Stimulated activated CD4-positive, alpha-beta T cell treated with anti-CD3 and anti-CD28 coated beads, Interleukin-2, amount 100 ng/mL, for 24 hours (primary cell): ENCODE data around the gene APEH.

Experiments
- DNase-seq, 2 donors: peaks; one replicate each; pipeline ENCODE4 v3.0.0-alpha.2; 2020

APEH gene

DNA sequence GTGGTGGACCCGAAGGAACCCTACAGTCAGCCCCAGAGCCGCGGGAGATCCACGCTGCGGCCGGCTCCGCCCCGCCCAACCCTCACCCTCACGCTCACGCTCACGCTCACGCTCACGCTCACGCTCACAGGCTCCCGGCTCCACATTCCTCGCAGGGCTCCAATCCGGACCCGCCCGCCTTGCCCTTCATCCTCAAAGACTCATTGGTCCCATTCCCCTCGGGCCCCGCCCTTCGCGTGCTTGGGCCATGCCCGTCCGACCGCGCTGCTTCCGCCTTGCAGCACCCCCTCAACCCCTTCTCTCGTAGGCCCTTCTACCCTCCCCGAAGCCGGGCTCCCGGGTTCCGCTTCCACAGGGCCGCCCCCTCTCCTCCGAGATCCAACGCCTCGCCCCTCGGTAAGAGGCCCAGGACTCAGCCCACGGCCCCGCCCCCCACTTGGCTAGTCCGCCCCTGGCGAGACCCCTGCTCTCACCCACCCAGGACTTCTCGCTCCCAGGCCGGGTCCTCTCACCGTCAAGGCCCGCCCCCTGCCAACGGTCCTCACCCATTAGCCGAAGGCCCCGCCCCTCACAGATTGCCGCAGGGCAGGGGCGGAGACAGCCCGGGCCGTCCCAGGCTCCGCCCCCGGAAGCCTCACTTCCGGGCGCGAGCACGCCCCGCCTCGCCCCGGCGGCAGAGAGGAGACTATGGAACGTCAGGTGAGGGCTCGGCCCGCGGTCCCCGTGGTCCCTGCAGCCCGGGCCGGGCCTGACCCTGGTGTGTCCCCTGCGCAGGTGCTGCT lies at the start of gene APEH:
Gene APEH, plus strand, starts transcription at position 637 of the 782 bp plus-strand sequence. Its CDS starts 51 bp downstream, at position 688.
- peak; percentile 98 to 99 for DNase-seq

DNA sequence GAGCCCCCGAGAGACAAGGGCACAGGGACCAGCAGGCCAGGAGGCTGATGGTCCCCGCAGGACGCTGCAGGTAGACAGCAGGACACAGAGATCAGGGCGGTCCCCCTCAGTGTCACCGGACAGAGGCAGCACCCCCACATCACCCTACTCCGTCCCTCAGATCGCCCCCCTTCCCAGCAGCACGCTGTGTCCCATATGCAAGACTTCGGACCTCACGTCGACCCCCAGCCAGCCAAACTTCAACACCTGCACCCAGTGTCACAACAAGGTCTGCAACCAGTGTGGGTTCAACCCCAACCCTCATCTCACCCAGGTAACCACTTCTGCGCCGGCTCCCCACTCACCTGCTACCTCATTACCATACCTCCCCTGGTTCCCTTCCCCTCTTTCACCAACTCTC lies 49.1 kb upstream of the APEH start:
- DNase-seq, result no peak

DNA sequence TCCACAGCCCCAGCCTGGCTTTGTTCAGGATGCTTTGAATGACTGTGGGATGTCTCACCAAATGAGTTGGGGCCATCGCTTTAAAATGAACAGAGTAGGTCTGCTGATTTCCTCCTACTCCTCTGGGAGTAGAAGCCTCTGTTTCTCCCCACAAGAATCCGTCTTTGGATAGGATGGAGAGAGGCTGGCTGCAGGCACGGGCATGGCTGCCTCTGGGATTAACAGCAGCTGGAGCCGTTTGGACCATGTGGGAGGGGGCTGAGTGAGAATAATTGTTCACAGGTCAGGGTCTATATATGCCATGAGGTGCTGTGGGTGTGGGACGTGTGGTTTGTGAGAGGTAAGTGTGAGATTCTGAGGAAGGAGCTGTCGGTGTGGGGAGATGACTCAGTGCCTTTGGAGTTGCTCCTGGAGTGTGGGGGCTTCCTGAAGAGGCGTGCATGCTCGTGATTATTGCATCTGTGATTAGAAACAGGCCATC lies 48.0 kb upstream of the APEH start:
- DNase-seq, result no peak

DNA sequence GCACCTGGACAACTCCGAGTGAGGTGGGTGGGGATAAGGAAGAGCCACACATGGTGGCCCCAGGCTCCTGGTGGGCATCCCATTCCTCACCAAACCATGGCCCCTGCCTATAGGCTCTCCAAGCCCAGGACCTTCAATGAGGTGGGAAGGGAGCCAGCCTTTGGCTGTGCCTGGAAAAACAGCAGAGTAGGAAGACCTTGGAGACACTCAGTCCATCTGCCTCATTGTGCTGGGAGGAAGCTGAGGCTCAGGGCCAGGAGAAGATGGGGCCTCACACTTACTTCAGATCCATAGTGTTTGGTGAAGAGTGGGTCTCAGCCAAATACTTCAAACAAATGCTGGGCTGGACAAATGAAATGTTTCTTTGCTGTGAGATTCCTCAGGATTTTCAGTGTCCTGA lies 47.4 kb upstream of the APEH start:
- DNase-seq, result no peak

DNA sequence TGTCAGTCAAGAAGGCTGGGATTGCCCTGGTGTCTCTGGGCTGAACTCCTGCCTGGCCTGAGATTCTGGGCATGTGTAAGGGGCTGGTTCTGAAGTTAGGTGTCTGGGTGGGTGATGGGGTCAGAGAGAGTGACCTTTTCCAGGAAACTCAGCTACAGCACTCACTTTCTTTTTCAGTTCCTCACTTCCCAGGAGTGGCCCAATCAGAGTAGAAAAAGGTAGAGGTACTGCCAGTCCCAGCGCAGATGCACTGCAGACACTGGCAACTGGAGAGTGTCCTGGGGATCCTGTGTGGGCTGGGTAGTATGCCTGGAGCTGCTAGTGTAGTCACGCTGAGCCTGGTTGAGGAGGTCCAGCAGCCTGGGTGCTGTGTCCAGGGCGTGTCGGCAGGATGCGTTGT lies 46.5 kb upstream of the APEH start:
- no peak for DNase-seq

DNA sequence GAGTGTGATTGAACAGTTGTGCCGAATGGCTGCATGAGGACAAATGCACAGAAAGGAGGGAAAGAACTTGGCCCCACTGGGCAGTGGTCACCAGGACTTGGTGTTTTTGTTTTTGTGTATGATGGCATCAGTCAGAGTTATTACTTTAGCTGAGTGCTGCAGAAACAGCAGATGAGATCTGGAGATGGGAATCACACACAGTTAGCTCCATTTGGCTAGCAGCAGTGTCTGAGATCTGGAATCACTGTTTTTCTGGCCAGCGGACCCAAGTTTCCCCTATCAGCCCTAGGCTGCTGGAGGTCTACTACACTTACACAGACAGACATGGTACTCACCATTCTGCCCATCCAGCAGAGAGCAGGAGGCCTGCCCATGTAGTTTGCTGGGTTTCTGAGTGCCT lies 45.9 kb upstream of the APEH start:
- no peak for DNase-seq

DNA sequence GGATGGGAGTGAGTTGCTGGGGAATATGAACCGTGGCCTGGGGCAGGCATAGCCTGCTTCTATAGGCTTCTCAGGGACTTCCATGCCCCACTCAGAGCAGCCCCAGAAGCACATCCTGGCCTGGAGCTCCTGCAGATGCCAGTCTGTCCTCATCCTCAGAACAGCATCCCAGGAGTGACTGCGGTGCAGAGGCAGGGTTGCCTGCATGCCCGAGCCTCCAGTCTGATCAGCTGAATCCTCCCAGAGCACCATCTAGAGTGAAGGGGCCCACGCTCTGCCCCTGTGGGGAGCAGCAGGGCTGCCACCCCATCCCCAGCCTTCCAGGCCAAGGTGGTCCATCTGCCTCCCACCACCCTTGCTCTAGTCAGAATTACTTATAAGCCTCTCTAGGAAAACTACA lies 44.7 kb upstream of the APEH start:
- DNase-seq, result no peak

DNA sequence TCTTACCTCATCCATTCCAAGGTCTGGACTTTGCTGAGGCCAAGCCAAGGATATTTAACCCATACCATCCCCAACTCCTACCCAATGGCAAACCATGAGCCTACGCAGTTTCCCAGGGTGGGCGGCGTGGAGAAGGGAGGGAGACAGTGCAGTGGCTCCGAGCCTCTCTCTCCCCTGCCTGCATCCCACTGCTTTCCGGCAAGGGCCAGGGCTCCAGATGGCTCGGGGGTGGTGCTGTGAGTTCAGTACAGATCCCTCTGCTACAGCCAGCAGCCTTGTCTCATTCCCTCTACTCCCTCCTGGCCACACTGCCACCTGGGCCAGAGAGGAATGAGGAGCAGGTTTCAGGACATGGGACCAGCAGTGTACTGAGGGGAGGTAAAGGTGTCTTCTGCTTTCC lies 44.3 kb upstream of the APEH start:
- DNase-seq, result no peak

DNA sequence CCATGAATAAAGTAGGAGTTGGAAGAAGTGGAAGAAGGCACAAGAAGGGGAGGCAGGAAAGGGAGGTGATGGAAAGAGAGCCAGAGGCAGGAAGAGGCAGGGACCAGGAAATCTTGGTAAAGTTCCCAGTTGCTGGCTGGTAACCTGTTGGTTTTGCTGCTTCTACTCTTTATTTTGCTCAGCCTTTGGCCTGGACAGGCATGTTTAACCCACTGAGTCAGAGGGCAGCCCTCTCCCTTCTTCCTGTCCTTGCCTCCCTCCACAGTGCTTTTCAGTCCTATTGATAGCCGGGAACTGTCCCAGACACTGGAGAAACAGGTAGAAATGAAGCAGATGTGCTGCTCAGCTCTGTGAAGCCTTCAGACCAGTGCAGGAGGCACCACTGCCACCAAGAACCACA lies 43.4 kb upstream of the APEH start:
- no peak for DNase-seq

DNA sequence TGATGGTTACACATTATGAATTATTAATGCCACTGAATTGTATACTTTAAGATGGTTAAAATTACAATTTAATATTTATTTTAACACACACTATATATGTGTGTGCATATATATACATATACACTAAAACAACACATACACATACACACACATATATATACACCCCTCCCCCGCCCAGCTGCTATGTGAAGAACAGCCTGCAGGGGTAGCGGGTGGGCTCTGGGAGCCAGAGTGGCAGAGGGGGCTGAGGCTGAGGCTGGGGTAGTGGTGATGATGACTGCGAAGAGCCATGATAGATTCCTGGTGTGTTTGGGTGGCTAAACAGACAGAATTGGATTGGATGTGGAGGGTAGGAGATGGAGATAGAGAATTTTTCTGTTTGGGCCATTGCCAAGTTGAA lies 39.4 kb upstream of the APEH start:
- DNase-seq, result no peak

DNA sequence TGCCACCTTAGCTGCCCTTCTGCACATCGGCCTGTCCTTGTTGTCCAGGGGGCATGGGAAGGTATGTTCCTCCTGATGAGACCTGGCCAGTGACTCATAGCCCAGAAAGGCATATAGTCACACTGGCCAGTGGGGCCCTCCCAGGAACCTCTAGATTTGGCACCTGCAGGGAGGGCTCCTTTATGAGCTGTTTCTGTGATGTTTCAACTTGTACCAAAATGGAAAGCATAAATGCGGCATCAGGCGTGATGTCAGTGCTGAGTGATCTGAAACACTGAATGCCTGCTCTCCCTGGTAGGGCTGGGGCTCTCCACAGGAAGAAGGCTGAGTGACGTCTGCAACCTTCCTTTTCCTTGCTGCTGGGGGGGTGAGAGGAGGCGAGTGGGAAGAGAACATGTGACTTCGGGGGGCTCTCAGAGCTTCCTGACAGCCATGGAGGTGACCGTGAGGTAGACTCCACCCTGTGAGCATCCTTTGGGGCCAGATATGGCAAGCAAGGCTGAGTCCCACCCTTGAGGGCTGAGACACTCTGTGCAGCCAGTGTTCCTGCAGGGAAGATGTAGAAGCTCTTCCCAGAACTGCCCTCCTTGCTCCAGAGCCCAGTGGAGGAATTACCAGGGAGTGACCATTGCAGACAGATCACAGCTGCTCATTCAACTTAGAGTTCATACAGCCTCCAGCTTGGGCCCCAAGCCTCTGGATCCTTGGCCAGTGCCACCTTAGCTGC lies 37.1 kb upstream of the APEH start:
- DNase-seq, result no peak

DNA sequence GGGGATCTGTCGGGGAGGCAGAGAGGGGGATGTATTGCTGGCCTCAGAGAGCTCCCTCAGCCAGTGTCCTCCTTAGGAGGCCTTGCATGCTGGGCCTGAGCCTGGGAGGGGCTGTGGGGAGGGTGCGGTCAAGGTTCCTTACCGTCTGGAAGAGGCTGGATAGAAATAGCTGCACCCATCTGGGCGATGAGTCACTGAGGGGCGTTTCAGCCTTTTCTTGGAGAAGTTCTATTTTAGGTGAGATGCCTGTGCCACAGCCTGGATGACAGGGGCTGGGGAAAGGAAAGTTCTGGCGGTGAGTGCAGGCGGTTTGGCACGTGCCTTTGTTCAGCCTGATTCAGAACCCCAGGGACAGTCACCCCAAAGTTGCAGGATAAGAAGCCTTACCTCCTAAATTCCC lies 35.7 kb upstream of the APEH start:
- no peak for DNase-seq

DNA sequence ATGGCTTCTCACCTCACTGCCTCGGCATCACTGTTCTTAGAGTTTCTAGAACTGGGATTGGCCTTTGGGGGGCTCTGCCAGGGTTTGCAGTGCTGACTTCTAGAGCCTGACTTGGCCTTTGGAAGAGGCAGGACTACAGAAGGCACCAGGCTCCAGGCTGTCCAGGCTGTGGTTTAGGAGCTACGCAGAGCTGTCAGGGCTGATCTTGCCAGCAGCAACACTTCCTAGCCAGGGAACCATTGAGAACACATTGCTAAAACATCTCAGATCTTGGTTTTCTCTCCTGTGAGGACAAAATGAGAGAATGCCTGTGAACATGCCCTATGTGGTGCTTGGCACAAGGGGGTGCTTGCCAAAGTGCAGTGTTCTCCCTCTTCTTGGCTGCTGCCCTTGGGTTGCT lies 34.6 kb upstream of the APEH start:
- no peak for DNase-seq

DNA sequence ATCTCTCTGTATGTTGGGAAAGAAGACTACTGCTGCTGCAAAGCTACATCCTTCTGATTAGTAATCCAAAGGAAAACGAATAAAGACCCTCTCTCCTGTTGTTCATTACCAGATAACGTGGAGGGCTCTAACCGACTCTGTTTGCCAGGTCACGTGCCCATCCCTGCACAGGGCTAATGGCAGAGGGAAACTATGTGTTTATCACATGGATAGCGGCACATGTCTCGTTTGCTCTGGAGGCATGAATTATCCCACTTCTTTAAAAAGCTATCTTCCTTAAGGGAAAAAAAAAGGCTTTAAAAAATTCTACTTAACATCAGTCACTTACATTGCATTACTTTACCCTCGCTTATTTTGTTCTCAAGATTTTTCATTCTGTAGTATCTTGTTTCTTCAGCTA lies 32.9 kb upstream of the APEH start:
- no peak for DNase-seq

DNA sequence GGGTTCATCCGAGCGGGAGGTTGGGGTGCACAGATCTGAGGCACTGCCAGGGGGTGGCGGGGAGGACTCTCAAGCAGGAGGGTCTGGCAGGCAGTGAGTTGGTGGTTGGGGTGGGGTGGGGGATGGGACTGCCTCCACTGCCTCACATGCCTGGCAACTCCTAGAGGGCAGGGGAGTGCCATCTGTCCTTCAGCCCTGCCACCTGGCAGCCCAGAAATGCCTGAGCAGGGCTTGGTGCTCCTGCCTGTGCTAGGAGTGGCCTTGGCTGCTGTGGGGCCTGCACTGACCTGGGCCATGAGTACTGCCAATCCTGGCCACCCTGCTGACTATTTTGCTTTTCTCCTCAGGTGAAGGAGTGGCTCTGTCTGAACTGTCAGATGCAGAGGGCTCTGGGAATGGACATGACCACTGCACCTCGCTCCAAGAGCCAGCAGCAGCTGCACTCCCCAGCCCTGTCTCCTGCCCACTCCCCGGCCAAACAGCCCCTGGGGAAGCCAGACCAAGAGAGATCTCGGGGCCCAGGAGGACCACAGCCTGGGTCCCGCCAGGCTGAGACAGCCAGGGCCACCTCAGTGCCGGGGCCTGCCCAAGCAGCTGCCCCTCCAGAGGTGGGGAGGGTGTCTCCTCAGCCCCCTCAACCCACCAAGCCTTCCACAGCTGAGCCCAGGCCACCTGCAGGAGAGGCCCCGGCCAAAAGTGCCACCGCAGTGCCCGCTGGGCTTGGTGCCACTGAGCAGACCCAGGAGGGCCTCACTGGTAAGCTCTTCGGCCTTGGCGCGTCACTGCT lies 32.0 kb upstream of the APEH start:
- DNase-seq, result no peak

DNA sequence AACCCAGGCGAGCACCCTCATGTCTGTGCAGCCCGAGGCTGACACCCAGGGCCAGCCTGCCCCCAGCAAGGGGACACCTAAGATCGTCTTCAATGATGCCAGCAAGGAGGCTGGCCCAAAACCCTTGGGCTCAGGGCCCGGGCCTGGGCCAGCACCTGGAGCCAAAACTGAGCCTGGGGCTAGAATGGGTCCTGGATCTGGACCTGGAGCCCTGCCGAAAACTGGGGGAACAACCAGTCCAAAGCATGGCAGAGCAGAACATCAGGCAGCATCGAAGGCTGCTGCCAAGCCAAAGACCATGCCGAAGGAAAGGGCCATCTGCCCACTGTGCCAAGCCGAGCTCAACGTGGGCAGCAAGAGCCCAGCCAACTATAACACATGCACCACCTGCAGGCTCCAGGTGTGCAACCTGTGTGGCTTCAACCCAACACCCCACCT lies 31.4 kb upstream of the APEH start:
- DNase-seq, result no peak

DNA sequence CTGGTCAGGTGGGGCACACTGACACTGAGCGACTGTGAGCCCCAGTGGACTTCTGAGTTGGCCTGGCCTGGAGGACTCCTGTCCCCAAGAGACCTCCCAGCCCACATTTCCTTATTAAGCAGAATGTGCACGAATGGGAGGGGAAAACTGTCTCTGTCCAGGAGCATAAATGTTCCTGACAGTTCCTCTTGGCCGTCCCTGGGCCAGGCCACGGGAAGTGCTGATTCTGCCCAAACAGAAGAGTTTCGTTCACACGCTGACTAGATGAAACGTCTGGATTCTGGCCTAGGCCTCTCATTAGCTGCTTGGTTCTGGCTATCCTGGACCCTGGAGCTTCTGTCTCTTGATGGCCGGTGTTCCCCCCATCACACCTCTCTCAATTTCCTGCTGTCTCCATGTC lies 29.5 kb upstream of the APEH start:
- DNase-seq, result no peak

DNA sequence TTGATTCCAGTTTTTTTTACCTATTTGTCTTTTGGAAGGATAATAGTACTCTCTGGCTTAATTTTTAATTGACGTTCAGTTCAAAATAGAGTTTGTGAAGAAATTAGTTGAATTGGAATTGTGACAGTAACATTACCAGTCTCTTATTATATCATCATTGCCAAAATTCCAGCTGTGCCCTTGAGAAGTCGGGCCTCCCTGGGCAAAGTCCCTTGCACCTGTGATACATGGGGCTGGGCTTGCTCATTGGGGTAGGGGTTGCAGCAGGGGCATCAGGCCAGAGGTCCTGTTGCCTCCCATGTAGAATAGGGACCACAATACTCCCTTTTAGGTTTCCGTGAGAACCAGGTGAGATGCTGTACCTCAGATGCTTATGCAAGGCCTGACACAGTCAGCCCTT lies 27.9 kb upstream of the APEH start:
- no peak for DNase-seq

DNA sequence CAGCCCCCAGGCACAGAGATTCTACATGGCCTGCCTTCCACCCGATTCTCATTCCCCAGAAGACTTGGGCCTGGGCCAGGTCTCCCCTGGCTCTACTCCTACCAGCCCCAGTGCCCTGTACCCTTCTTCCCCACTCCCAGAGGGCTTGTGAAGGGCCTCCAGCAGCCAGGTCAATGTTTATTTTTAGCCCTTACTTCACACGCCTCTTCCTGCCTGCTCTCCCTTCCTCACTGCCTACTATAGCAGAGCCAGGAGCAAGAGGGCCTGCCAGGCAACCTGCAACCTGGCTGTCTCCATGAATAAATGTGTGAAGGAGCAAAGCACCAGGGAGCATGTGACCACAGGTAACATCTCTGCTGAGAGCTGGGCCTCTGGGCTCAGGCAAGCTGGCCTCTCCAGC lies 26.4 kb upstream of the APEH start:
- DNase-seq, result no peak

DNA sequence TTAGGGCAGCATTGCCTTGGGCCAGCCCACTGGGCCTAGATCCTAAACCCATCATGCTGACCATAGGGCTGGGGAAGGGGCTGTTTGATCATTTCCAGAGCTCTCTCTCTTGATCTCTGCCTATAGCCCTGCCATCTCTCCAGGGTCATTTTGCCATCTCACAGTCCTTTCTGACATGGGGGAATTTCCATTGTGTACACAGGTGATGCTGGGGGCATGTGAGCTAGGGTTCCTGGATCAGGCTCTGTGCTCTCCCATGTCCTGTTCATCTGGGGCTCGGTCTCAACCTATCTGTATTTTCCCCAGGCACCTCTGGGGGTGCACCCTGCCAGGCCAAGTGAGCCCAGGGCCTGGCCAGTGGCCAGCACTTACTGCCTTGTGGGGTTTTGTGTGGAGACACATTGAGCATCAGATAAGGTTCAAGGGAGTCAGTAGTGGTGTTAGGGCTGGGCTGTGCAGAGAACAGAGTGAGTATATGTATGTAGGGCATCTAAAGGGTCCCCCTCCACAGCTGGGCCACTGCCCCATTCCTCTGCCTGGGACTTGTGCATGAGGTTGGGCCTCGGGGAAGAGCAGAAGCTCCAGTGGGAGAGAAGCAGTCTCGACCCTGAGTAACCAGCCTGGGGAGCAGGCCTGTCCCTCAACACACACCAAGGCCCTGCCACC lies 25.7 kb upstream of the APEH start:
- no peak for DNase-seq

DNA sequence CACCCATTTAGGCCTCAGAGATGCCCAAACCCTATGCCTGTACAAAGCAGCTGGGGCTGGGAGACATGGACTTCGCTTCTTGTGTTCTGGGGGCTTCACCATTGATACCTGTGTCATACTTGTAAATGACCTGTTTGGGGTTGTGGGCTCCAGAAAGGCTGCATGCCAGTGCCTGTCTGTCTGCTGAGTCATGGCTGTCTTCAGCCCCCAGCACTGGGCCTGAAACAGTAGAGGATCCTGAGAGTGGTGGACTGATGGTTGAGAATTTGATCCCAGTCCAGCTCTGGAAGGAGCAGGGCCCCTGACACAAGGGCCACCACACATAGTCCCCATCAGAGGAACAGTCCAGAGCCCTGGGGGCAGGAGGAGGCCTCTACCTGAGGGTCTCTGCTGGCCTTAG lies 24.6 kb upstream of the APEH start:
- DNase-seq, result no peak

DNA sequence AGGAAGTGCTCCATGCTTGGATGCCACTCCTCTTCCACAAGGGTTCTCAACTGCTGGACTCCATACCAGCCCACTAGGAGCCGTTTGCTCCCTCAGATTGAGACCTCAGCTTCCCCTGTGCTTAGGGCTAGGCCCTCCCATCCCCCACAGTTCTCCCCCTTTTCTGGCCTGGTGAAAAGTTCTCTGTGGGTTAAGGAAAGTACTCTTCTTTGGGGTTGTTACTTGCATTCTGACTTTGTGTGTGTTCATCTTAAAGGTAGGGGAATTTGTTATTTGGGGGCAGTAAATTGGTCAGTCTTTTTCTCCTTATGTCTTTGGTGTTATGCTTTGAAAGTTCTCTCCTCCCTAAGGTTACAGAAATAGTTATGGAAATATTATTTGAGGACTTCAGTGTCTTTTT lies 24.0 kb upstream of the APEH start:
- no peak for DNase-seq

DNA sequence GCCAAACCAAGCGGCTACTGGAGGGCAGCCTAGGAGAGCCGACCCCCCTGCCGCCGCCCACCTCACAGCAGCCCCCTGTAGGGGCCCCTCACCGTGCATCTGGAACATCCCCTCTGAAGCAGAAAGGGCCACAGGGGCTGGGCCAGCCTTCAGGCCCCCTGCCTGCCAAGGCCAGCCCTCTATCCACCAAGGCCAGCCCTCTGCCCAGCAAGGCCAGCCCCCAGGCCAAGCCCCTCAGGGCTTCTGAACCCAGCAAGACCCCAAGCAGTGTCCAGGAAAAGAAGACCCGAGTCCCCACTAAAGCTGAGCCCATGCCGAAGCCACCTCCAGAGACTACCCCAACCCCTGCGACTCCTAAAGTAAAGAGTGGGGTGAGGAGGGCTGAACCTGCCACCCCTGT lies 23.5 kb upstream of the APEH start:
- DNase-seq, result no peak
